ENCODE results near the gene KIRREL1.

KIRREL1 gene

DNA sequence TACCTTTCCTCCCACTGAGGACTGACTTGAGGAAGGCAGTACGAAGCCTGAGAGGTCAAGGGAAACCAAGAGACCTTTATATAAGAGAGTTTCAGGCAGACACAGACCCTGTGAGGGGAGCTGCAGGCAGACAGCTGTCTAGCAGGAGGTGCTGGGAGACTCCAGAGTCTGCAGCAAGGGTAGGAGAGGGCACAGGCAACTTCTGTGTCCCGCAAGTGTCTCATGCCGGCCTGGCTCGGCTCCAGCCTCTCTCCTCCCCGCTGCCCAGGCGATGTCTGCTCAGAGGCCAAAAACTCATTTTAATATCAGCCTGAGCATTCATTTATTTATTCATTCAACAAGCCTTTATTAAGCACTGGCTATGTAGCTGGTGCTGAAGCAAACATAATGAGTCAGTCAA, 83.0 kb downstream of the KIRREL1 start:
- Histone ChIP-seq H3K9ac (ENCODE audit: insufficient read length, low read depth) (no peak overlapping the region), H3K9me3 (ENCODE audit: insufficient read depth, low read length) (no peaks in the 10 kb centered on the region), H3K27me3 (ENCODE audit: insufficient read depth, insufficient read length) (no peaks in the 10 kb centered on the region), H3K4me1 (ENCODE audit: insufficient read depth, insufficient read length) (peaks cover 34% of the 10 kb centered on the region), H3K36me3 (ENCODE audit: insufficient read depth, insufficient read length, low read length) (peaks cover 89% of the 10 kb centered on the region), H3K4me3 (ENCODE audit: insufficient read length, low read depth) (no peak overlapping the region)
- no peak for DNase-seq (ENCODE audit: low read depth, low spot score)
- no peak for TF ChIP-seq ZNF274 (IDR thresholded peaks at IDR 0.05; ENCODE audit: low read depth, low read length)
- no peak for TF ChIP-seq YY1 (IDR thresholded peaks at IDR 0.05; ENCODE audit: insufficient read depth, insufficient read length)
- no peak for TF ChIP-seq SUZ12 (IDR thresholded peaks at IDR 0.05; ENCODE audit: extremely low read depth, insufficient read depth, insufficient read length)

DNA sequence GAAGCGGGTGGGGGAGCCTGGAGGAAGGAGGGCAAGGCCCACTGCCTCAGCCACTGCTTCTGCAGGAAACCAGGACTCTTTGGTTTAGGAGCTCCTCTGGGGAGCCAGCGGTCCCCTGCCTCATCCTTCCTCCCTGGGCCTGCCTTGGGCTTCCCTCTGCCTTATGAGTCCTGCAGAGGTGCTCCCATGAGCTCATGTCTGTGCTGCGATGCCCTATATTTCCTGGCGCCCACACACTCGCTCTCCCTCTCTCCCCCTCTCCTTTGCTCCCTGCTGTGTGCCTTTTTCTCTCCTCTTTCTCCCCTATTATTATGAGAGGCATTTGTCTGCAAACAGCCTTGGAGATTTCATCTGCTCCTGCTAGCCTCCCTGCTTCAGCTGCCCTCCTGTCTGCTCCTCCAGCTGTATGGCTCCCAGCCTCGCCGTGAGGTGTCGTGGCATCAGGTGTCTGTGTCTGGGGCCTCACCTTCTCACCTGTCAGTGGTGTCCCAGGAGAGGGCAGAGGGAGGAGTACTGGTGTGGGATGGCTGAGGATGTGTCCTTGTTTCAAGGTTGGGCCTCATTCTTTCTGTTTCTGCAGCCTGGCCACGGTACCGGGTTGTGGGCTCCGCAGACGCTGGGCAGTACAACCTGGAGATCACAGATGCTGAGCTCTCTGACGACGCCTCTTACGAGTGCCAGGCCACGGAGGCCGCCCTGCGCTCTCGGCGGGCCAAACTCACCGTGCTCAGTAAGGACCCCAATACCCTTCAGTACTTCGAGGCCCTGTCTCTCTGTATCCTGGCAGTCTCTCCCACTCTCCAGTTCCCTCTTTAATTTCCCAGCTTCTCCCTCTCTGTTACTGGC, 84.2 kb downstream of the KIRREL1 start:
- H3K36me3 ChIP-seq (ENCODE audit: insufficient read depth, insufficient read length, low read length) = peaks cover 94% of the 10 kb centered on the region
- no peak for TF ChIP-seq ZNF274 (IDR thresholded peaks at IDR 0.05; ENCODE audit: low read depth, low read length)
- TF ChIP-seq YY1 (IDR thresholded peaks at IDR 0.05; ENCODE audit: insufficient read depth, insufficient read length) = no peak
- no peak for TF ChIP-seq SUZ12 (IDR thresholded peaks at IDR 0.05; ENCODE audit: extremely low read depth, insufficient read depth, insufficient read length)
- peak overlapping the region; percentile 43 for H3K9ac ChIP-seq (ENCODE audit: insufficient read length, low read depth)
- H3K4me1 ChIP-seq (ENCODE audit: insufficient read depth, insufficient read length) = peaks cover 27% of the 10 kb centered on the region
- no peak overlapping the region for H3K4me3 ChIP-seq (ENCODE audit: insufficient read length, low read depth)
- no peaks in the 10 kb centered on the region for H3K9me3 ChIP-seq (ENCODE audit: insufficient read depth, low read length)
- DNase-seq (ENCODE audit: low read depth, low spot score) = no peak
- H3K27me3 ChIP-seq (ENCODE audit: insufficient read depth, insufficient read length) = no peaks in the 10 kb centered on the region

DNA sequence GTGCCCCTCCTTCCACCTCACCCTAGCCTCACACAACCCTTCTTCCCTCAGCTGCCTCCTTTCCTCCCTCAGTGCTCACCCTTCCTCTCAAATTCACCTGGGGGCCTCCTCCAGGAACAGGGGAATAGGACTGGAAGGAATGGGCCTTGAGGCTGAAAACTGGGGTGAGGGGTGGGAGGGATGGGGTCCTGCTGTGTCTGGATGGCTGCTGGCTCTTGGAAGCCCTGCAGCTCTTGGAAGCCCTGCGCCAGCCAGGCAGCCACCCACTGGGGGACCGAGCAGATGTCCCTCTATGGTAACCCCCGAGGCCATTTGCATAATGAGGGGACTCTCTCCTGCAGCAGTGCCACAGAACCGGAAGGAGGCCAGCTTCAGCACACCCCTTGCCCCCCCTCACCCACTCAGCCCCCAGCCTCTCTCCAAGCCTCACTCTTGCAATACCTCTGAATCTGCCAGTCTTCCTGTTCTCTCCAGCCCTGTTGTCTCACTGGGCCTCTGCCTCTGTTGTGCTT, 85.2 kb downstream of the KIRREL1 start:
- peak overlapping the region; percentile 34 for H3K9ac ChIP-seq (ENCODE audit: insufficient read length, low read depth)

DNA sequence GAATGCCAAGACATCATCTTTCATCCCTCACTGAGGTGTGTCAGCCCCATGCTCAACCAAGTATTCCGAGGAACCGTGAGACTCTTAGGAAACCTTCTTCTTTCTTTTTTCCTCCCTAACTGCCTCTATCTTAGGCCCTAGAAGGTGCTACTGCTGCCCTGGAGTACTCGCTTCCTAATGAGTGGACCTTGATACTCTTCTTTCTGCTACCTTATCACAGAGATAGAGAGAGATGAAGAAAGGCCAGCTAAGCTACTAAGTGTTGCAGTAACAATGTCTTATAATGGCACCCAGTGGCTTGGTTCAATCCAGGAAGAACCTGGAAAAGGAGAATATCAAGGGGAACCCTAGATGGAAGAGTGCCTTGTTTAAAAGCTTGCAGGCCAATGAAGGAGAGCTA, 86.6 kb downstream of the KIRREL1 start:
- TF ChIP-seq SUZ12 (IDR thresholded peaks at IDR 0.05; ENCODE audit: extremely low read depth, insufficient read depth, insufficient read length) (no peak), YY1 (IDR thresholded peaks at IDR 0.05; ENCODE audit: insufficient read depth, insufficient read length) (no peak), ZNF274 (IDR thresholded peaks at IDR 0.05; ENCODE audit: low read depth, low read length) (no peak)
- Histone ChIP-seq H3K9ac (ENCODE audit: insufficient read length, low read depth) (no peak overlapping the region), H3K9me3 (ENCODE audit: insufficient read depth, low read length) (no peaks in the 10 kb centered on the region), H3K4me3 (ENCODE audit: insufficient read length, low read depth) (no peak overlapping the region), H3K4me1 (ENCODE audit: insufficient read depth, insufficient read length) (peaks cover 21% of the 10 kb centered on the region), H3K36me3 (ENCODE audit: insufficient read depth, insufficient read length, low read length) (peaks cover 95% of the 10 kb centered on the region), H3K27me3 (ENCODE audit: insufficient read depth, insufficient read length) (no peaks in the 10 kb centered on the region)
- DNase-seq (ENCODE audit: low read depth, low spot score) = no peak

More for the DNA sequence above, 85.2 kb downstream of the KIRREL1 start:
- TF ChIP-seq ZNF274 (IDR thresholded peaks at IDR 0.05; ENCODE audit: low read depth, low read length) = no peak
- H3K4me1 ChIP-seq (ENCODE audit: insufficient read depth, insufficient read length) = peaks cover 25% of the 10 kb centered on the region
- no peak overlapping the region for H3K4me3 ChIP-seq (ENCODE audit: insufficient read length, low read depth)
- peaks cover 95% of the 10 kb centered on the region for H3K36me3 ChIP-seq (ENCODE audit: insufficient read depth, insufficient read length, low read length)
- H3K27me3 ChIP-seq (ENCODE audit: insufficient read depth, insufficient read length) = no peaks in the 10 kb centered on the region
- no peak for DNase-seq (ENCODE audit: low read depth, low spot score)
- no peaks in the 10 kb centered on the region for H3K9me3 ChIP-seq (ENCODE audit: insufficient read depth, low read length)

DNA sequence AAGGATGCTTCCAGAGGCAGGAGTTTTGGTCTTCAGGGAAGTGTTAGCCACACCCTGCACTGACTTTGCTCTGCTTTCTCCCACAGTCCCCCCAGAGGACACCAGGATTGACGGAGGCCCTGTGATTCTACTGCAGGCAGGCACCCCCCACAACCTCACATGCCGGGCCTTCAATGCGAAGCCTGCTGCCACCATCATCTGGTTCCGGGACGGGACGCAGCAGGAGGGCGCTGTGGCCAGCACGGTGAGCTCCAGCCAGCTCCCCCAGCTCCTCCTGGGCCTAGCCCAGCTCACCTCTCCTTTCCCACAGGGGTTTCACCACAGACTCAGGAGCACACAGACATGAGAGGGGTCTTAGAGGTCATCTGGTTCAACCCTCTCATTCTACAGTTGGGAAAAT, 90.9 kb downstream of the KIRREL1 start:
- no peaks in the 10 kb centered on the region for H3K9me3 ChIP-seq (ENCODE audit: insufficient read depth, low read length)
- no peak overlapping the region for H3K4me3 ChIP-seq (ENCODE audit: insufficient read length, low read depth)
- no peak for TF ChIP-seq SUZ12 (IDR thresholded peaks at IDR 0.05; ENCODE audit: extremely low read depth, insufficient read depth, insufficient read length)
- TF ChIP-seq ZNF274 (IDR thresholded peaks at IDR 0.05; ENCODE audit: low read depth, low read length) = no peak
- no peak for TF ChIP-seq YY1 (IDR thresholded peaks at IDR 0.05; ENCODE audit: insufficient read depth, insufficient read length)
- DNase-seq (ENCODE audit: low read depth, low spot score) = no peak
- H3K27me3 ChIP-seq (ENCODE audit: insufficient read depth, insufficient read length) = no peaks in the 10 kb centered on the region
- no peak overlapping the region for H3K9ac ChIP-seq (ENCODE audit: insufficient read length, low read depth)
- peaks cover 96% of the 10 kb centered on the region for H3K36me3 ChIP-seq (ENCODE audit: insufficient read depth, insufficient read length, low read length)
- H3K4me1 ChIP-seq (ENCODE audit: insufficient read depth, insufficient read length) = peaks cover 8% of the 10 kb centered on the region

DNA sequence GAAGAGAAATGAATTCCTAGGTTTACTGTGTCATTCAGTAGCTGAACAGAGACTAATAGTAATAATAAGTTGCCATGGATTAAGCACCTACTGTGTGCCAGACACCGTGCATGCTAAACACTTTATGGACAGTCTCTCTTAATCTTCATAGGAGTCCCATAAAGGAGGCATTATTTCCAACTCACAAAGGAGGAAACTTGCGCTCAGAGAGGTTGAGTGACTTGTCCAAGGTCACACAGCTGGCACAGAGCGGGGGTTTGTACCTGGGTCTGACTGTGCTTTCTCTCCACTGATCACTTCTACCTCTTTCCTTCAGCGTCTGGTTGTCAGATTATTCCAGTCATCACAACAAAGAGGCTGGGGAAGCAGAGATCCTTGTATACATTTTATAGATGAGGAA, 91.3 kb downstream of the KIRREL1 start:
- Histone ChIP-seq H3K9me3 (ENCODE audit: insufficient read depth, low read length) (no peaks in the 10 kb centered on the region), H3K4me1 (ENCODE audit: insufficient read depth, insufficient read length) (peaks cover 5% of the 10 kb centered on the region), H3K36me3 (ENCODE audit: insufficient read depth, insufficient read length, low read length) (peaks cover 96% of the 10 kb centered on the region), H3K4me3 (ENCODE audit: insufficient read length, low read depth) (no peak overlapping the region), H3K27me3 (ENCODE audit: insufficient read depth, insufficient read length) (no peaks in the 10 kb centered on the region), H3K9ac (ENCODE audit: insufficient read length, low read depth) (no peak overlapping the region)
- TF ChIP-seq YY1 (IDR thresholded peaks at IDR 0.05; ENCODE audit: insufficient read depth, insufficient read length) = no peak
- no peak for TF ChIP-seq ZNF274 (IDR thresholded peaks at IDR 0.05; ENCODE audit: low read depth, low read length)
- no peak for TF ChIP-seq SUZ12 (IDR thresholded peaks at IDR 0.05; ENCODE audit: extremely low read depth, insufficient read depth, insufficient read length)
- no peak for DNase-seq (ENCODE audit: low read depth, low spot score)

DNA sequence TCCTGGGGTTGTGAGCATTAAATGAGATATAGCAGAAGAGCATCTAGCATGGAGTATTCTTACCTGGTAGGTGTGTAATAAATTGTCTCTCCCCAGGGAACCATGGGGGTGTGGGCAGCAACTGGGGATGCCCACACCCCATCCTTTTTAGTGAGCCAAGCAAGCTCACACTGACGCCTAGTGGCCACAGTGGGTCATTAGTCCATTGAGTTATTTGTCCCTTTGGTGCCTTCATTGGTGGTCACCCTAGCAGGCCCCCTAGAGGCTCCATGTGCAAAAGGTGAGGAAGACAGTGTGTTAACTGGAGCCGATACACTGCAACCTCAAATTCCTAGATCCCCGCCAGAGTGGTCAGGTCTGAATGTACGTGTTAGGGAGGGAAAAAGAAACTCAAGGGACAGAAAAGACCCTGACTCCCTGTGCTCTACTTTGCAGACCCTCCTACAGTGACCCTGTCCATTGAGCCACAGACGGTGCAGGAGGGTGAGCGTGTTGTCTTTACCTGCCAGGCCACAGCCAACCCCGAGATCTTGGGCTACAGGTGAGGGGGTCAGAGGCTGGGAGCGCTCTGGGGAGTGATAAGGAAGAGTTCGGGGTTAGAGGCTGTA, 94.0 kb downstream of the KIRREL1 start:
- H3K27me3 ChIP-seq (ENCODE audit: insufficient read depth, insufficient read length) = no peaks in the 10 kb centered on the region
- peak overlapping the region; percentile 5 for H3K9ac ChIP-seq (ENCODE audit: insufficient read length, low read depth)
- peaks cover 95% of the 10 kb centered on the region for H3K36me3 ChIP-seq (ENCODE audit: insufficient read depth, insufficient read length, low read length)
- H3K4me3 ChIP-seq (ENCODE audit: insufficient read length, low read depth) = no peak overlapping the region
- peaks cover 7% of the 10 kb centered on the region for H3K4me1 ChIP-seq (ENCODE audit: insufficient read depth, insufficient read length)
- TF ChIP-seq SUZ12 (IDR thresholded peaks at IDR 0.05; ENCODE audit: extremely low read depth, insufficient read depth, insufficient read length) (no peak), YY1 (IDR thresholded peaks at IDR 0.05; ENCODE audit: insufficient read depth, insufficient read length) (no peak), ZNF274 (IDR thresholded peaks at IDR 0.05; ENCODE audit: low read depth, low read length) (no peak)
- H3K9me3 ChIP-seq (ENCODE audit: insufficient read depth, low read length) = no peaks in the 10 kb centered on the region
- peak; percentile 91 for DNase-seq (ENCODE audit: low read depth, low spot score)

Measured in NT2/D1 (cell line).